ENCODE results near the gene CLEC4M.

Gene CLEC4M

DNA sequence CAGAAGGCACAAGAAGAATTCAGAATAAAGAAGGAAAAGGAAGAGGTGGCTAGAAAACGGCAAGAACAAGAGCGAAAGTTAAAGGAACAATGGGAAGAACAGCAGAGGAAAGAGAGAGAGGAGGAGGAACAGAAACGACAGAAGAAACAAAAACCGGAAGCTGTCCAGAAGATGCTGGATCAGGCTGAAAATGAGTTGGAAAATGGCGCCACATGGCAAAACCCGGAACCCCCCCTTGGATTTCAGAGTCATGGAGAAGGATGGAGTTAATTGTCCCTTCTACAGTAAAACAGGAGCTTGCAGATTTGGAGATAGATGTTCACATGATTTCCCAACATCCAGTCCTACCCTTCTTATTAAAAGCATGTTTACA, 22.4 kb upstream of the CLEC4M start:
- no peaks in the 10 kb centered on the region for H3K79me1 ChIP-seq (ENCODE audit: low read length)
- H2BK120ac ChIP-seq (ENCODE audit: low read depth, low read length) = no peak overlapping the region
- no peaks in the 10 kb centered on the region for H3K4me1 ChIP-seq (ENCODE audit: control insufficient read depth, low read depth, low read length)
- no peak overlapping the region for H3K23ac ChIP-seq (ENCODE audit: low read length)
- no peaks in the 10 kb centered on the region for H3K27me3 ChIP-seq (ENCODE audit: insufficient read depth, low read length, poor library complexity)
- no peak overlapping the region for H3K27ac ChIP-seq (ENCODE audit: low read depth, low read length)
- H2BK15ac ChIP-seq (replicated peaks; ENCODE audit: low read depth) = no peak overlapping the region
- no peak overlapping the region for H3K4ac ChIP-seq (ENCODE audit: low read depth, low read length)
- no peak overlapping the region for H3K9ac ChIP-seq (ENCODE audit: low read length)
- WGBS (ENCODE audit: extremely low coverage, insufficient coverage, low lambda C conversion rate) = no CpG with 5 or more reads among the region's 6 CpGs
- no peaks in the 10 kb centered on the region for H3K79me2 ChIP-seq (ENCODE audit: control insufficient read depth, insufficient read depth, low read length)
- H3K4me3 ChIP-seq (ENCODE audit: low read length) = no peak overlapping the region
- no peak overlapping the region for H2BK5ac ChIP-seq (ENCODE audit: low read length)
- no peak for DNase-seq
- no peak overlapping the region for H4K8ac ChIP-seq (ENCODE audit: low read depth, low read length)
- no peak overlapping the region for H2AK5ac ChIP-seq (ENCODE audit: low read length)
- H3K36me3 ChIP-seq (ENCODE audit: control insufficient read depth, insufficient read depth, low read length) = no peaks in the 10 kb centered on the region
- H3K4me2 ChIP-seq (ENCODE audit: low read length) = no peak overlapping the region
- H4K5ac ChIP-seq (ENCODE audit: low read length) = no peak overlapping the region
- no peak overlapping the region for H3K18ac ChIP-seq (ENCODE audit: low read length)
- no peak overlapping the region for H3K56ac ChIP-seq (ENCODE audit: low read length)

DNA sequence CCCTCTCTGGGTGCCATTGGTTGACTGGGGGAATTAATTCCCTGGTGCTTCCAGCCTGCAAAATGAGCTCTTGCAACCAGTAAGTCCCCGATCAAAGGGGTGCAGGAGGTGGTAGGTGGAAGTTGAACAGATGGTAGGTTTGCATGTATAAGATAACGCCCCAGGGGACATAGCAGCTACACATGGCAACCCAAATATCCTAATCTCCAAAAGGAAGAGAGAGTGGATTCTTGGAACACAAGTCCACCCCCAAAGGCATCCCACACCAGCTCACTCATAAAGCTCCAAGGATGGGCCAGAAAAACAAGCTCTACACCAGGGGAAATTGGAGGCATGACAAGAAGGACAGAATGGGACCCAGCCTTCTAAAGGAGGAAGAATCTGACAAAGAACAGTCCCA, 20.5 kb upstream of the CLEC4M start:
- no peak overlapping the region for H2BK5ac ChIP-seq (ENCODE audit: low read length)
- H2BK120ac ChIP-seq (ENCODE audit: low read depth, low read length) = no peak overlapping the region
- H3K23ac ChIP-seq (ENCODE audit: low read length) = no peak overlapping the region
- DNase-seq = no peak
- no peak overlapping the region for H3K4ac ChIP-seq (ENCODE audit: low read depth, low read length)
- no peak overlapping the region for H3K56ac ChIP-seq (ENCODE audit: low read length)
- H3K36me3 ChIP-seq (ENCODE audit: control insufficient read depth, insufficient read depth, low read length) = no peaks in the 10 kb centered on the region
- no peak overlapping the region for H3K9ac ChIP-seq (ENCODE audit: low read length)
- no peaks in the 10 kb centered on the region for H3K4me1 ChIP-seq (ENCODE audit: control insufficient read depth, low read depth, low read length)
- H4K5ac ChIP-seq (ENCODE audit: low read length) = no peak overlapping the region
- H2AK5ac ChIP-seq (ENCODE audit: low read length) = no peak overlapping the region
- no peak overlapping the region for H3K4me3 ChIP-seq (ENCODE audit: low read length)
- no peaks in the 10 kb centered on the region for H3K27me3 ChIP-seq (ENCODE audit: insufficient read depth, low read length, poor library complexity)
- H3K79me1 ChIP-seq (ENCODE audit: low read length) = no peaks in the 10 kb centered on the region
- H3K4me2 ChIP-seq (ENCODE audit: low read length) = no peak overlapping the region
- no peaks in the 10 kb centered on the region for H3K79me2 ChIP-seq (ENCODE audit: control insufficient read depth, insufficient read depth, low read length)
- no CpG with 5 or more reads among the region's 2 CpGs for WGBS (ENCODE audit: extremely low coverage, insufficient coverage, low lambda C conversion rate)
- H3K18ac ChIP-seq (ENCODE audit: low read length) = no peak overlapping the region
- no peak overlapping the region for H3K27ac ChIP-seq (ENCODE audit: low read depth, low read length)
- H4K8ac ChIP-seq (ENCODE audit: low read depth, low read length) = no peak overlapping the region
- H2BK15ac ChIP-seq (replicated peaks; ENCODE audit: low read depth) = no peak overlapping the region

DNA sequence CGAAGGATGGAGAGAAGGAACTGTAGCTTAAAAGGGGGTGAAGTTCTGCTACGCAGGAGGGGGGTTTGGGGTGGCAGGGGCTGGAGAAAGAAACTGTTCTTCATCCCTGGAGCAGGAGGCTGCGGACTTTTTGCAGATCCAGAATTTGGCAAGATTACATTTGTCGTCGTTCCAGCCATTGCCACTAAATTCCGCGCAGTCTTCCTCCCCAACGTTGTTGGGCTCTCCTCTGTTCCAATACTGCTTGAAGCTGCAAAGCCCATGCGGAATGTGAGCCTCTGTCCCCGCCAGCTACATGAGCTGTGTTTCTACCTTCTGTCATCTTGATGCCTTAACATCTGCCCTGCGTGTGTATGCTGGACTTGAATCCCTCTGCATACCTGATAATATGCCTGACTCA, 20.1 kb upstream of the CLEC4M start:
- Histone ChIP-seq H3K56ac (ENCODE audit: low read length) (no peak overlapping the region), H3K4me3 (ENCODE audit: low read length) (no peak overlapping the region), H4K8ac (ENCODE audit: low read depth, low read length) (no peak overlapping the region), H3K4me2 (ENCODE audit: low read length) (no peak overlapping the region), H3K36me3 (ENCODE audit: control insufficient read depth, insufficient read depth, low read length) (no peaks in the 10 kb centered on the region), H3K4me1 (ENCODE audit: control insufficient read depth, low read depth, low read length) (no peaks in the 10 kb centered on the region), H3K79me1 (ENCODE audit: low read length) (no peaks in the 10 kb centered on the region), H2BK120ac (ENCODE audit: low read depth, low read length) (no peak overlapping the region), H3K27me3 (ENCODE audit: insufficient read depth, low read length, poor library complexity) (no peaks in the 10 kb centered on the region), H3K4ac (ENCODE audit: low read depth, low read length) (no peak overlapping the region), H2BK5ac (ENCODE audit: low read length) (no peak overlapping the region), H3K9ac (ENCODE audit: low read length) (no peak overlapping the region), H3K79me2 (ENCODE audit: control insufficient read depth, insufficient read depth, low read length) (no peaks in the 10 kb centered on the region), H4K5ac (ENCODE audit: low read length) (no peak overlapping the region), H3K27ac (ENCODE audit: low read depth, low read length) (no peak overlapping the region), H3K18ac (ENCODE audit: low read length) (no peak overlapping the region), H2AK5ac (ENCODE audit: low read length) (no peak overlapping the region), H2BK15ac (replicated peaks; ENCODE audit: low read depth) (no peak overlapping the region), H3K23ac (ENCODE audit: low read length) (no peak overlapping the region)
- no peak for DNase-seq
- no CpG with 5 or more reads among the region's 11 CpGs for WGBS (ENCODE audit: extremely low coverage, insufficient coverage, low lambda C conversion rate)

DNA sequence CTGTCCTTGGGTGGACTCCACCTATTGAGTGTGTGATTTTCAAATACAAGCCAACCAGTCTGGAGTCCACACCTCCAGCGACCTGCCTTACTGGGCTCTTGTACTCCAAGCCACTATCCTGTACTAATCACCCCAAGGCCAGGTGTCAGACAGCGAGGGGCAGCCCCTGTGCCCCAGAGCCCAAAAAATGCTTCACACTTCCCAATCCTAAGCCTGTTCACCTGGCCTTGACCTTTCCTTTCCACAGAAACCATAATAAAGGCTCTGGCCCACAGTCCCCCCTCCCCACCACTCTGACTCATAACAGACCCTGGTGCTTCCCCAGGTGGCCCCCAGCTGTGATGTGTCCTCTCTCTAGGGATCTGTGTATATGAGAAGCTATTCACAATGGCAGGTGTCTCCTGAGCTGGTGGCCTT, 19.6 kb upstream of the CLEC4M start:
- no peaks in the 10 kb centered on the region for H3K4me1 ChIP-seq (ENCODE audit: control insufficient read depth, low read depth, low read length)
- H4K5ac ChIP-seq (ENCODE audit: low read length) = no peak overlapping the region
- no peak overlapping the region for H3K18ac ChIP-seq (ENCODE audit: low read length)
- H2BK15ac ChIP-seq (replicated peaks; ENCODE audit: low read depth) = no peak overlapping the region
- no peak overlapping the region for H2BK120ac ChIP-seq (ENCODE audit: low read depth, low read length)
- H4K8ac ChIP-seq (ENCODE audit: low read depth, low read length) = no peak overlapping the region
- no CpG with 5 or more reads among the region's 2 CpGs for WGBS (ENCODE audit: extremely low coverage, insufficient coverage, low lambda C conversion rate)
- H3K79me1 ChIP-seq (ENCODE audit: low read length) = no peaks in the 10 kb centered on the region
- no peak overlapping the region for H2BK5ac ChIP-seq (ENCODE audit: low read length)
- H3K36me3 ChIP-seq (ENCODE audit: control insufficient read depth, insufficient read depth, low read length) = no peaks in the 10 kb centered on the region
- H2AK5ac ChIP-seq (ENCODE audit: low read length) = no peak overlapping the region
- H3K4me3 ChIP-seq (ENCODE audit: low read length) = no peak overlapping the region
- no peak overlapping the region for H3K27ac ChIP-seq (ENCODE audit: low read depth, low read length)
- no peak overlapping the region for H3K9ac ChIP-seq (ENCODE audit: low read length)
- H3K79me2 ChIP-seq (ENCODE audit: control insufficient read depth, insufficient read depth, low read length) = no peaks in the 10 kb centered on the region
- H3K4me2 ChIP-seq (ENCODE audit: low read length) = no peak overlapping the region
- H3K27me3 ChIP-seq (ENCODE audit: insufficient read depth, low read length, poor library complexity) = no peaks in the 10 kb centered on the region
- DNase-seq = no peak
- H3K4ac ChIP-seq (ENCODE audit: low read depth, low read length) = no peak overlapping the region
- no peak overlapping the region for H3K56ac ChIP-seq (ENCODE audit: low read length)
- H3K23ac ChIP-seq (ENCODE audit: low read length) = no peak overlapping the region

DNA sequence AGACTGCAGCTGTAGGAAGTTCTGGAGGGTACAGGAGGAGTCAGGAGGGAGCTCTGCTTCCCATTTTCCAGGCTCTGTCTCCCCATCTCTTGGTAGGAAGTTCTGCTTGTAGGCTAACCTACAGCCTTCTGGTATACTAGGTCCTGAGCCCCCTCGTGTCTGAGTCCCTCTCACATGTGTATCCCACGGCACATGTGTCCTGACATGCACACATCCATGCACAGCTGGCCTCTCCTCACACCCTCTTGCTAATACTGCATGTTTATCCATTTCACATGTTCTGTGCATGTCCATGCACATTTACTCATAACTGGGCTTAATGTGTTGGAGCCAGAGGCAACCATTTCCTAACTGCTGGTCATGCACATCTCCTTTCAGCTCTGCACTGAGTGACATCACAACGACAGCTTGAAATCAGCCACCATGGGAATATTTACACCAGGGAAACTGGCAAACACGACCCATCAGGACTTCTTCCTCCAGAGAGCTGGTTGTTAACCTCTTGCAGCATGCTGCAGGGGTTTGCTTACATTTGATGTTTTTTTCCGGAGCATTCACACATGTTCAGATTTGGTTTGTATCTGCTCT, 18.8 kb upstream of the CLEC4M start:
- Histone ChIP-seq H2BK5ac (ENCODE audit: low read length) (no peak overlapping the region), H2BK15ac (replicated peaks; ENCODE audit: low read depth) (no peak overlapping the region), H3K23ac (ENCODE audit: low read length) (no peak overlapping the region), H2AK5ac (ENCODE audit: low read length) (no peak overlapping the region), H3K79me2 (ENCODE audit: control insufficient read depth, insufficient read depth, low read length) (no peaks in the 10 kb centered on the region), H3K4me3 (ENCODE audit: low read length) (no peak overlapping the region), H3K27me3 (ENCODE audit: insufficient read depth, low read length, poor library complexity) (no peaks in the 10 kb centered on the region), H3K9ac (ENCODE audit: low read length) (no peak overlapping the region), H4K8ac (ENCODE audit: low read depth, low read length) (no peak overlapping the region), H4K5ac (ENCODE audit: low read length) (no peak overlapping the region), H3K27ac (ENCODE audit: low read depth, low read length) (no peak overlapping the region), H3K79me1 (ENCODE audit: low read length) (no peaks in the 10 kb centered on the region), H3K36me3 (ENCODE audit: control insufficient read depth, insufficient read depth, low read length) (no peaks in the 10 kb centered on the region), H3K18ac (ENCODE audit: low read length) (no peak overlapping the region), H3K4me1 (ENCODE audit: control insufficient read depth, low read depth, low read length) (no peaks in the 10 kb centered on the region), H3K4me2 (ENCODE audit: low read length) (no peak overlapping the region), H2BK120ac (ENCODE audit: low read depth, low read length) (no peak overlapping the region), H3K56ac (ENCODE audit: low read length) (no peak overlapping the region), H3K4ac (ENCODE audit: low read depth, low read length) (no peak overlapping the region)
- DNase-seq = no peak
- no CpG with 5 or more reads among the region's 5 CpGs for WGBS (ENCODE audit: extremely low coverage, insufficient coverage, low lambda C conversion rate)

DNA sequence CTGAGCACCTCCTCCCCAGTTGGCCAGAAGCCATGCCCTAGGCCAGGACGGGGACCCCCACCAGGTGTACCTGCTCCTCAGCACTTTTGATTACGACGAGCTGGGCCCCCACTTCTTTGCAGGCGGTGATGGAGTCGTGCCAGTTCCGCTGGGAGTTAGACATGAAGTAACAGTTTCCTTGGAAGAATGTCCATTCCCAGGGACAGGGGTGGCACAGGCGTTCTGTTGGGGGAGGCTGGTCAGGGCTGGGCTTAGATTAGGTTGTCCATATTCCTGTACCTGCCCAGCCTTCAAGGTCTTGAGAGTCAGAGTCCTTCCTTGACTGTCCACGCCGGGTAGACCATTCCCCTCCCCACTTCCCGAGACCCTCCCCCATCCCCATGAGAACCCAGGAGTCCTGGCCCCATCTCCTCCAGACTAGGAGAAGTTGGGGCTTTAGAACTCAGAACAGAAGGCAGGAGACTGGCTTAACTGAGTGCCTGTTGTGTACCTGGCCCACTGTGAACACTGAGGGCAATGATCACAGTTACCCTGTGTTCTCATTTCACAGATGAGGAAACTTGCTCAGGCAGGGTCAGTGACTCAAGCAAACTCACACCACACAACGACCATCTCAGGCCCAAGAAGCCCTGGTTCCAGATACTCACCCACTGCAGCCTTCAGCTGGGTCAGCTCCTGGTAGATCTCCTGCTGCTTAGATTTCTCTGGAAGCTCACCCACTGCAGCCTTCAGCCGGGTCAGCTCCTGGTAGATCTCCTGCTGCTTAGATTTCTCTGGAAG, 18.0 kb upstream of the CLEC4M start:
- H3K9ac ChIP-seq (ENCODE audit: low read length) = no peak overlapping the region
- H2BK120ac ChIP-seq (ENCODE audit: low read depth, low read length) = no peak overlapping the region
- no peak overlapping the region for H3K4me2 ChIP-seq (ENCODE audit: low read length)
- H2AK5ac ChIP-seq (ENCODE audit: low read length) = no peak overlapping the region
- H3K79me2 ChIP-seq (ENCODE audit: control insufficient read depth, insufficient read depth, low read length) = no peaks in the 10 kb centered on the region
- H2BK5ac ChIP-seq (ENCODE audit: low read length) = no peak overlapping the region
- no peak overlapping the region for H3K18ac ChIP-seq (ENCODE audit: low read length)
- H3K36me3 ChIP-seq (ENCODE audit: control insufficient read depth, insufficient read depth, low read length) = no peaks in the 10 kb centered on the region
- no peaks in the 10 kb centered on the region for H3K4me1 ChIP-seq (ENCODE audit: control insufficient read depth, low read depth, low read length)
- H3K4ac ChIP-seq (ENCODE audit: low read depth, low read length) = no peak overlapping the region
- H4K8ac ChIP-seq (ENCODE audit: low read depth, low read length) = no peak overlapping the region
- no peak overlapping the region for H3K56ac ChIP-seq (ENCODE audit: low read length)
- H3K4me3 ChIP-seq (ENCODE audit: low read length) = no peak overlapping the region
- H2BK15ac ChIP-seq (replicated peaks; ENCODE audit: low read depth) = no peak overlapping the region
- no peaks in the 10 kb centered on the region for H3K79me1 ChIP-seq (ENCODE audit: low read length)
- no peak overlapping the region for H3K23ac ChIP-seq (ENCODE audit: low read length)
- no peaks in the 10 kb centered on the region for H3K27me3 ChIP-seq (ENCODE audit: insufficient read depth, low read length, poor library complexity)
- H3K27ac ChIP-seq (ENCODE audit: low read depth, low read length) = no peak overlapping the region
- no peak for DNase-seq
- no CpG with 5 or more reads among the region's 12 CpGs for WGBS (ENCODE audit: extremely low coverage, insufficient coverage, low lambda C conversion rate)
- no peak overlapping the region for H4K5ac ChIP-seq (ENCODE audit: low read length)
